H1 (cell line): ENCODE results near the gene CEACAM20. TPM values are rescaled to one million over a fixed set of nuclear protein-coding genes. Genes with fewer than 3 reads are reported as not detected.
A peak's percentile ranks its signal among the peaks of the same experiment; 100 is the strongest.

ENCODE experiments used
- CTCF ChIA-PET: fragments of 300-600 bp; sonication (Branson Sonifier 250); formaldehyde crosslinking; loops from one replicate; lab custom pipeline; 2021; ENCODE audit not compliant: partially characterized antibody; lab: Charles Lee
- POLR2A ChIA-PET: fragments of 300-600 bp; sonication (Branson Sonifier 250); formaldehyde crosslinking; loops from one replicate; lab custom pipeline; 2021; ENCODE audit warnings: inconsistent platforms; ENCODE audit not compliant: partially characterized antibody; lab: Charles Lee
- DNase-seq, 2 experiments: peaks; one replicate each; pipeline versions ENCODE4 v3.0.0 to v3.0.0-alpha.2; 2010 to 2022; ENCODE audit warnings: low spot score in 2 of 2, low read depth in 1 of 2, mixed read lengths in 1 of 2
- FAIRE-seq: peaks from 2 replicates; lab custom pipeline; 2011; peaks lifted over from hg19 to GRCh38; lab: Jason Lieb, UNC
- H2AFZ ChIP-seq: 2 replicates; pipeline ENCODE4 v1.8.1; 2012; ENCODE audit warnings: low read length, inconsistent platforms
- H2AK5ac ChIP-seq: 2 replicates; pipeline ENCODE4 v1.6.1; 2013; ENCODE audit warnings: low read depth, low read length
- H2BK120ac ChIP-seq: replicated peaks from 2 replicates; pipeline ENCODE3; 2013; ENCODE audit warnings: low read depth, low read length, inconsistent platforms
- H2BK12ac ChIP-seq: 2 replicates; pipeline ENCODE4 v1.6.1; 2013; ENCODE audit warnings: low read depth, low read length
- H2BK15ac ChIP-seq: 2 replicates; pipeline ENCODE4 v1.6.1; 2013; ENCODE audit warnings: low read length
- H2BK20ac ChIP-seq: 2 replicates; pipeline ENCODE4 v1.6.1; 2013; ENCODE audit warnings: low read length
- H2BK5ac ChIP-seq: 2 replicates; pipeline ENCODE4 v1.6.1; 2013; ENCODE audit warnings: low read depth, low read length
- H3K14ac ChIP-seq: 2 replicates; pipeline ENCODE4 v1.6.1; 2013; ENCODE audit warnings: inconsistent platforms; ENCODE audit not compliant: insufficient read length
- H3K18ac ChIP-seq: 2 replicates; pipeline ENCODE4 v1.6.1; 2013; ENCODE audit warnings: low read length; ENCODE audit errors: extremely low read depth
- H3K23ac ChIP-seq: 2 replicates; pipeline ENCODE4 v1.6.1; 2013; ENCODE audit warnings: inconsistent platforms; ENCODE audit not compliant: insufficient read length
- H3K23me2 ChIP-seq: 2 replicates; pipeline ENCODE4 v1.6.1; 2013; ENCODE audit warnings: low read depth, low read length
- H3K27ac ChIP-seq: 2 replicates; pipeline ENCODE4 v1.6.1; 2011; ENCODE audit warnings: low read depth, low read length, inconsistent platforms
- H3K27me3 ChIP-seq, 4 experiments: replicated peaks in 1 of 4; 1 replicate in 1 of 4; 2 replicates in 3 of 4; pipeline versions ENCODE4 v1.6.1 to v1.8.1; 2011 to 2013; ENCODE audit warnings: low read length in 3 of 4, mild to moderate bottlenecking in 3 of 4, inconsistent platforms in 2 of 4, mixed read lengths in 2 of 4, moderate library complexity in 1 of 4; ENCODE audit not compliant: control insufficient read depth in 3 of 4, insufficient read depth in 3 of 4; ENCODE audit errors: extremely low read depth in 1 of 4
- H3K36me3 ChIP-seq, 4 experiments: 2 replicates each; pipeline versions ENCODE4 v1.6.1 to v1.8.1; 2011 to 2013; ENCODE audit warnings: mild to moderate bottlenecking in 4 of 4, low read length in 3 of 4, moderate library complexity in 2 of 4, control low read depth in 1 of 4, inconsistent platforms in 1 of 4; ENCODE audit not compliant: insufficient read depth in 4 of 4, control insufficient read depth in 2 of 4
- H3K4ac ChIP-seq: replicated peaks from 2 replicates; pipeline ENCODE3; 2013; ENCODE audit warnings: low read length, low read depth, mixed read lengths, inconsistent platforms; ENCODE audit not compliant: insufficient read length
- H3K4me1 ChIP-seq, 4 experiments: replicated peaks in 1 of 4; 1 replicate in 1 of 4; 2 replicates in 3 of 4; pipeline versions ENCODE4 v1.6.1 to v1.8.1; 2011 to 2013; ENCODE audit warnings: low read length in 3 of 4, inconsistent platforms in 2 of 4, mixed read lengths in 1 of 4; ENCODE audit not compliant: insufficient read depth in 4 of 4, control insufficient read depth in 3 of 4
- H3K4me2 ChIP-seq, 2 experiments: 2 replicates each; pipeline versions ENCODE4 v1.6.1 to v1.8.1; 2011 to 2013; ENCODE audit warnings: low read depth in 2 of 2, low read length in 2 of 2, control low read depth in 1 of 2, inconsistent platforms in 1 of 2, mild to moderate bottlenecking in 1 of 2; ENCODE audit not compliant: insufficient read depth in 1 of 2
- H3K4me3 ChIP-seq, 4 experiments: fragments of 200-600, 300-600 bp in 1 of 4; sonication (generic), shearing (Covaris generic), sonication (Bioruptor Twin) in 1 of 4; 2 replicates each; pipeline versions ENCODE4 v1.5.1 to v1.8.1; 2011 to 2016; ENCODE audit warnings: low read length in 4 of 4, low read depth in 3 of 4, control low read depth in 2 of 4, inconsistent platforms in 2 of 4, mild to moderate bottlenecking in 2 of 4, mixed read lengths in 1 of 4, moderate library complexity in 1 of 4; ENCODE audit not compliant: insufficient read depth in 2 of 4; ENCODE audit errors: extremely low read depth in 1 of 4
- H3K56ac ChIP-seq: replicated peaks from 2 replicates; pipeline ENCODE3; 2013; ENCODE audit warnings: low read depth, mild to moderate bottlenecking, mixed read lengths, low read length, inconsistent platforms; ENCODE audit not compliant: insufficient read length
- H3K79me1 ChIP-seq: 2 replicates; pipeline ENCODE4 v1.6.1; 2013; ENCODE audit warnings: low read depth, low read length, control low read depth
- H3K79me2 ChIP-seq, 2 experiments: 2 replicates each; pipeline versions ENCODE4 v1.6.1 to v1.8.1; 2012 to 2013; ENCODE audit warnings: low read length in 2 of 2, mild to moderate bottlenecking in 2 of 2, inconsistent platforms in 1 of 2; ENCODE audit not compliant: insufficient read depth in 2 of 2, control insufficient read depth in 1 of 2
- H3K9ac ChIP-seq, 4 experiments: replicated peaks in 1 of 4; 1 replicate in 1 of 4; 2 replicates in 3 of 4; pipeline versions ENCODE4 v1.6.1 to v1.8.1; 2011 to 2013; ENCODE audit warnings: low read depth in 3 of 4, low read length in 3 of 4, control low read depth in 2 of 4, mild to moderate bottlenecking in 2 of 4, moderate library complexity in 2 of 4, inconsistent platforms in 1 of 4; ENCODE audit errors: extremely low read depth in 1 of 4
- H3K9me3 ChIP-seq, 2 experiments: 2 replicates each; pipeline versions ENCODE4 v1.6.1 to v1.8.1; 2012 to 2013; ENCODE audit warnings: mild to moderate bottlenecking in 2 of 2, moderate library complexity in 2 of 2, control low read depth in 1 of 2, inconsistent platforms in 1 of 2, low read depth in 1 of 2, low read length in 1 of 2, mixed read lengths in 1 of 2; ENCODE audit not compliant: insufficient read depth in 2 of 2
- H4K20me1 ChIP-seq, 2 experiments: replicated peaks in 1 of 2; 2 replicates each; pipeline versions ENCODE3 to v1.8.1; 2011 to 2013; ENCODE audit warnings: inconsistent platforms in 2 of 2, low read length in 2 of 2, mild to moderate bottlenecking in 1 of 2; ENCODE audit not compliant: insufficient read depth in 2 of 2, control insufficient read depth in 1 of 2
- H4K5ac ChIP-seq: 2 replicates; pipeline ENCODE4 v1.6.1; 2013; ENCODE audit warnings: low read length, low read depth, mixed read lengths, inconsistent platforms; ENCODE audit not compliant: insufficient read length
- H4K8ac ChIP-seq: 2 replicates; pipeline ENCODE4 v1.8.0; 2013; ENCODE audit warnings: mild to moderate bottlenecking, moderate library complexity, low read length, inconsistent platforms; ENCODE audit not compliant: insufficient read depth; ENCODE audit errors: extremely low read depth
- H4K91ac ChIP-seq: replicated peaks from 2 replicates; pipeline ENCODE3; 2013; ENCODE audit warnings: low read length, mixed read lengths, inconsistent platforms; ENCODE audit not compliant: insufficient read length
- CHD2 ChIP-seq: IDR thresholded peaks from 2 replicates; pipeline ENCODE4 v1.6.1; 2012; ENCODE audit warnings: low read length, improper control_type of control experiment
- HDAC6 ChIP-seq: IDR thresholded peaks from one replicate; pipeline ENCODE4 v1.7.1; 2012; ENCODE audit warnings: low read depth, mild to moderate bottlenecking, inconsistent platforms, low read length, moderate library complexity
- POU5F1 ChIP-seq: IDR thresholded peaks from 2 replicates; pipeline ENCODE4 v1.6.1; 2011; ENCODE audit warnings: low read depth, mild to moderate bottlenecking, low read length, moderate library complexity
- RAD21 ChIP-seq, 2 experiments: IDR thresholded peaks in 1 of 2; conservative IDR thresholded peaks in 1 of 2; 2 replicates each; pipeline ENCODE4 v1.6.1; 2011; ENCODE audit warnings: low read depth in 2 of 2, low read length in 2 of 2, improper control_type of control experiment in 1 of 2, inconsistent platforms in 1 of 2, mild to moderate bottlenecking in 1 of 2, moderate library complexity in 1 of 2
- SP4 ChIP-seq: IDR thresholded peaks from 2 replicates; pipeline ENCODE4 v1.6.1; 2012; ENCODE audit warnings: low read length, inconsistent platforms
- SRF ChIP-seq: IDR thresholded peaks from 2 replicates; pipeline ENCODE4 v1.6.1; 2011; ENCODE audit warnings: mild to moderate bottlenecking, low read depth, low read length, moderate library complexity
- TAF7 ChIP-seq: optimal IDR thresholded peaks from 2 replicates; pipeline ENCODE3; 2011; ENCODE audit warnings: low read depth, mild to moderate bottlenecking, inconsistent platforms, low read length, moderate library complexity, borderline replicate concordance
- YY1 ChIP-seq: IDR thresholded peaks from 2 replicates; pipeline ENCODE4 v1.6.1; 2011; ENCODE audit warnings: low read depth, mild to moderate bottlenecking, low read length
- WGBS, 2 experiments: shearing (Covaris generic) in 1 of 2; methylation state at CpG; one replicate each; pipeline versions ENCODE4 v1.1.6 to v1.1.7; 2013 to 2015; ENCODE audit warnings: low lambda C conversion rate in 2 of 2, mixed read lengths in 2 of 2, inconsistent platforms in 1 of 2, low coverage in 1 of 2, missing lambda C conversion rate in 1 of 2; ENCODE audit not compliant: insufficient replicate concordance in 2 of 2, insufficient coverage in 1 of 2, insufficient read length in 1 of 2; ENCODE audit errors: extremely low coverage in 1 of 2, missing lambda C conversion rate in 1 of 2; 5-methylcytosine and 5-hydroxymethylcytosine counted together
- polyA plus RNA-seq, 7 experiments: library from polyadenylated mRNA; depleted of rRNA in 3 of 7; stranded (reverse) in 5 of 7; unstranded in 2 of 7; fragments of >200 nt in 5 of 7; fragments of 200-250 nt in 2 of 7; gene quantifications; 1 replicate in 5 of 7; 2 replicates in 1 of 7; 4 replicates in 1 of 7; pipeline versions ENCODE4 v1.2.1 to v1.2.3, GENCODE V29; 2011 to 2013; ENCODE audit warnings: missing spikeins in 2 of 7, mixed read lengths in 2 of 7
- total RNA-seq: library from RNA; stranded (reverse); fragmentation: NEBNext Ultra II Directional; extraction: Animal tissue kit (Norgen Biotek cat#: 25700); gene quantifications from 2 replicates; pipeline ENCODE4 v1.2.1, GENCODE V29; 2021
- TF ChIP-seq, protein P1 (sequence below), 3 experiments: IDR thresholded peaks; 1 replicate in 2 of 3; 2 replicates in 1 of 3; pipeline versions ENCODE4 v1.5.1 to v1.6.1; 2011; ENCODE audit warnings: low read length in 3 of 3, mild to moderate bottlenecking in 3 of 3, inconsistent platforms in 2 of 3, low read depth in 1 of 3, moderate library complexity in 1 of 3; ENCODE audit not compliant: insufficient read depth in 1 of 3; ENCODE audit errors: control extremely low read depth in 1 of 3

CEACAM20 gene
- total and polyA plus RNA-seq, 2 of the 8 experiments (the other 6 are each of a cell fraction or from before 2014, with no cell fraction given), result not detected

GRCh38 chr19:44552324-44552723 is 22.8 kb upstream of the CEACAM20 start:
- Histone ChIP-seq H3K14ac (no peak overlapping the region), H3K36me3 (no peaks in the 10 kb centered on the region), H2BK5ac (no peak overlapping the region), H2AFZ (no peak overlapping the region), H3K23ac (no peak overlapping the region), H3K56ac (no peak overlapping the region), H2AK5ac (no peak overlapping the region), H3K4me2 (no peak overlapping the region), H3K4me1 (no peaks in the 10 kb centered on the region), H3K9ac (no peak overlapping the region), H3K23me2 (no peaks in the 10 kb centered on the region), H3K4ac (no peak overlapping the region), H4K8ac (no peak overlapping the region), H2BK120ac (no peak overlapping the region), H4K20me1 (no peaks in the 10 kb centered on the region), H3K79me2 (no peaks in the 10 kb centered on the region), H2BK20ac (no peak overlapping the region), H3K4me3 (no peak overlapping the region), H4K5ac (no peak overlapping the region), H4K91ac (no peak overlapping the region), H3K9me3 (peaks cover 0 to 6% of the 10 kb centered on the region in 2 experiments; a peak in 2 of 4 replicates), H3K18ac (no peak overlapping the region), H2BK15ac (no peak overlapping the region), H3K79me1 (no peaks in the 10 kb centered on the region), H3K27me3 (no peaks in the 10 kb centered on the region), H2BK12ac (no peak overlapping the region), H3K27ac (no peak overlapping the region)
- FAIRE-seq, result peak; percentile 92
- ChIA-PET POLR2A (no interaction called here), CTCF (interaction anchor here (0.7 to 1.7 kb wide), 8 partner anchors 19 to 187 kb away, joined by 3 to 11 read pairs (median 4); partner anchors contain the start of gene CEACAM20)
- TF ChIP-seq RAD21 (IDR thresholded peaks at IDR 0.05 in 1 of 2, conservative IDR thresholded peaks at IDR 0.05 in 1 of 2; ENCODE audit: low read depth in 2 of 2, low read length in 2 of 2), result peak; percentile 63 to 74
- 0 out of 2 replicates have a peak, but pooled peaks have one; percentile 31 for TF ChIP-seq SP4
- TF ChIP-seq SRF, result no peak
- TF ChIP-seq, protein P1, sequence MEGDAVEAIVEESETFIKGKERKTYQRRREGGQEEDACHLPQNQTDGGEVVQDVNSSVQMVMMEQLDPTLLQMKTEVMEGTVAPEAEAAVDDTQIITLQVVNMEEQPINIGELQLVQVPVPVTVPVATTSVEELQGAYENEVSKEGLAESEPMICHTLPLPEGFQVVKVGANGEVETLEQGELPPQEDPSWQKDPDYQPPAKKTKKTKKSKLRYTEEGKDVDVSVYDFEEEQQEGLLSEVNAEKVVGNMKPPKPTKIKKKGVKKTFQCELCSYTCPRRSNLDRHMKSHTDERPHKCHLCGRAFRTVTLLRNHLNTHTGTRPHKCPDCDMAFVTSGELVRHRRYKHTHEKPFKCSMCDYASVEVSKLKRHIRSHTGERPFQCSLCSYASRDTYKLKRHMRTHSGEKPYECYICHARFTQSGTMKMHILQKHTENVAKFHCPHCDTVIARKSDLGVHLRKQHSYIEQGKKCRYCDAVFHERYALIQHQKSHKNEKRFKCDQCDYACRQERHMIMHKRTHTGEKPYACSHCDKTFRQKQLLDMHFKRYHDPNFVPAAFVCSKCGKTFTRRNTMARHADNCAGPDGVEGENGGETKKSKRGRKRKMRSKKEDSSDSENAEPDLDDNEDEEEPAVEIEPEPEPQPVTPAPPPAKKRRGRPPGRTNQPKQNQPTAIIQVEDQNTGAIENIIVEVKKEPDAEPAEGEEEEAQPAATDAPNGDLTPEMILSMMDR (IDR thresholded peaks at IDR 0.05; ENCODE audit: control extremely low read depth in 1 of 3, insufficient read depth in 1 of 3, low read depth in 1 of 3, low read length in 3 of 3), result peak; percentile 87 to 99 (median 98)
- TF ChIP-seq POU5F1, result no peak
- TF ChIP-seq TAF7, result no peak
- no peak for TF ChIP-seq CHD2
- no peak for TF ChIP-seq HDAC6
- 0 out of 2 replicates have a peak, but pooled peaks have one; percentile 39 for TF ChIP-seq YY1
- peak; percentile 70 to 95 for DNase-seq
- 4% methylated on average over 5 of the region's 5 CpGs; no CpG with 5 or more reads in 1 of the 2 experiments for WGBS, 2 experiments
